ENCODE data around the gene DIP2C. TPM values are rescaled to one million over a fixed set of nuclear protein-coding genes. Genes with fewer than 3 reads are reported as not detected.

The DIP2C gene
- total RNA-seq, 1 donor, result 19.9 TPM

DNA sequence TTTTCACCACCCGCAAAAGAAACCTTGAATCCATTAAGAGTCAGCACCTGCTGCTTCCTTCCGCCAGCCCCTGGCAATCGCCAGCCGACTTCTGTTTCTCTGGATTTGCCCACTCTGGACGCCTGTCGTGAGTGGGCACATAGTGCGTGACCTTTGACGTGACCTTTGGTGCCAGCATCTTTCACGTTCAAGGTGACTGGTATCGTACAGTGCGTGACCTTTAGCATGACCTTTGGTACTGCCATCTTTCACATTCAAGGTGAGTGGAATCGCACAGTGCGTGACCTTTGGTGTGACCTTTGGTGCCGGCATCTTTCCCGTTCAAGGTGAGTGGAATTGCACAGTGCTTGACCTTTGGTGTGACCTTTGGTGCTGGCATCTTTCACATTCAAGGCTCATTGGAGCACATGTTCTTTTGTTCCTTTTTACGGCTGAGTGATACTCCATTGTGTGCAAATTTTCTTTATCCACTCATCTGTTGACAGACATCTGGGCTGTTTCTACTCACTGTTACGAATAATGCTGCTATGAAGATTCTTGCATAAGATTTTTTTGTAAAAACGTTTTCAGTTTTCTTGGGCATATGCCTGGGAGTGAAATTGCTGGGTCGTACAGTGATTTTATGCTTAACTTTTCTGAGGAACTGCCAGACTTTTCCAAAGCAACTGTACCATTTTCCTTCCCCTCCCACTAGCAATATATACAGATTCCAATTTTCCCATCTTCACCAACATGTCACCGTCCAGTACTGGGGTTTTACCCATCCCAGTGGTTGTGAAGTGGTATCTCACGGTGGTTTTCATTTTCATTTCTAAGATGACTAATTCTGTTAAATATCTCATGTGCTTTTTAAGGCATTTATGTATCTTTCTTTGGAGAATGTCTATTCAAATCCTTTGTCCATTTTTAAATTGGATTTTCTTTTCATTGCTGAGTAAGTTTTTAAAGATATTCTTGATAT is 145.3 kb downstream of the DIP2C start:
- DNase-seq (ENCODE audit: low read depth), result no peak
- no peak for TF ChIP-seq CTCF (IDR thresholded peaks at IDR 0.05; ENCODE audit: insufficient read depth, low read depth, low read length)
- no peak overlapping the region for H3K4me3 ChIP-seq (ENCODE audit: low read depth, low read length)

- no peak for TF ChIP-seq CTCF (IDR thresholded peaks at IDR 0.05; ENCODE audit: insufficient read depth, low read depth, low read length)
- no peak for DNase-seq (ENCODE audit: low read depth)
Observed at GRCh38 chr10:543131-543530, 146.3 kb downstream of the DIP2C start.

GRCh38 chr10:541750-542371 is 147.6 kb downstream of the DIP2C start:
- DNase-seq (ENCODE audit: low read depth), result no peak
- no peak for TF ChIP-seq CTCF (IDR thresholded peaks at IDR 0.05; ENCODE audit: insufficient read depth, low read depth, low read length)
- no peak overlapping the region for H3K4me3 ChIP-seq (ENCODE audit: low read depth, low read length)

More at GRCh38 chr10:543131-543530, 146.3 kb downstream of the DIP2C start:
- H3K4me3 ChIP-seq (ENCODE audit: low read depth, low read length), result no peak overlapping the region

GRCh38 chr10:541041-541440 is 148.4 kb downstream of the DIP2C start:
- H3K4me3 ChIP-seq (ENCODE audit: low read depth, low read length), result no peak overlapping the region
- no peak for DNase-seq (ENCODE audit: low read depth)
- no peak for TF ChIP-seq CTCF (IDR thresholded peaks at IDR 0.05; ENCODE audit: insufficient read depth, low read depth, low read length)

DNA sequence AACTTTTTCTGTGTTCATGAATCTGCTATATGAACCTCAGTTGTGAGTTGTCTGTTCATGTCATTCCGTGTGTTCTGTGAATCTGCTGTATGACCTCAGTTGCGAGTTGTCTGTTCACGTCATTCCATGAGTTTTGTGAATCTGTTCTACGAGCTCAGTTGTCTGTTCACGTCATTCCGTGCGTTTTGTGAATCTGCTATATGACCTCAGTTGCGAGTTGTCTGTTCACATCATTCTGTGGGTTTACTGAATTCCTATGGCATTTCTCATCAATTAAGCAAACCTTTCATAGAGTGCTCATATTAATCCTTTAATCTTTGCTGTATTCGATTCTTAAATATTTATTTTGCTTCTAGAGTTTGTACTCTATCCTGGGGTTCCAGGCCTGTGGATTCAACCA is 150.6 kb downstream of the DIP2C start:
- DNase-seq (ENCODE audit: low read depth), result peak; percentile 80
- no peak for TF ChIP-seq CTCF (IDR thresholded peaks at IDR 0.05; ENCODE audit: insufficient read depth, low read depth, low read length)
- no peak overlapping the region for H3K4me3 ChIP-seq (ENCODE audit: low read depth, low read length)

- DNase-seq (ENCODE audit: low read depth), result no peak
- no peak overlapping the region for H3K4me3 ChIP-seq (ENCODE audit: low read depth, low read length)
- TF ChIP-seq CTCF (IDR thresholded peaks at IDR 0.05; ENCODE audit: insufficient read depth, low read depth, low read length), result no peak
Observed at GRCh38 chr10:536935-537334, 152.5 kb downstream of the DIP2C start.
